Stimulated activated CD8-positive, alpha-beta memory T cell treated with anti-CD3 and anti-CD28 coated beads, Interleukin-12 subunit alpha, Interleukin-12 subunit beta, amount 100 ng/mL, for 4 hours (primary cell): Measurements from ENCODE around the gene PRKAR2B.

Experiments
- DNase-seq: peaks from one replicate; pipeline ENCODE4 v3.0.0-alpha.2; 2020; ENCODE audit warnings: low read depth

PRKAR2B gene

GRCh38 chr7:107044347-107045194 is at the start of gene PRKAR2B:
Gene PRKAR2B (plus strand): TSS chr7:107044705. CDS start chr7:107044908, 203 bp downstream.
- peak; percentile 65 for DNase-seq

- DNase-seq: no peak
Observed at GRCh38 chr7:106994833-106995232, 49.7 kb upstream of the PRKAR2B start.

GRCh38 chr7:106997487-106998271 is 46.8 kb upstream of the PRKAR2B start:
- no peak for DNase-seq

DNA sequence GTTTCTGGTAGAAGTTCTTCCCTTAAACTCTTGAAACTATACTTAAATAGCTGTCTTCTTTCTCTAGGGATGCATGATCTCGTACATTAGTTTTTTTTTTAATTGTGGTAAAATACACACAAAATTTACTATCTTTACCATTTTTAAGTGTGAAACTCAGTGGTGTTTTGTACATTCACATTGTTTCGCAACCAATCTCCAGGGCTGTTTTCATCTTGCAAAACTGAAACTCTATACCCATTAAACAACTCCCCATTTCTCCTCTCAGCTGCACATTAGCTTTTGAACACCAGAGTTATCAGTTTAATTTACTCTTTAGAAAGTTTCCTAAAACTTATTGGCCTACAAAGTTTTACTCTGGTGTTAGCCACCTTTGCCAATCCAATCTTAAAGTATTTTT is 45.5 kb upstream of the PRKAR2B start:
- DNase-seq: no peak

- no peak for DNase-seq
Observed at GRCh38 chr7:107001490-107001889, 43.0 kb upstream of the PRKAR2B start.

GRCh38 chr7:107002126-107002525 is 42.4 kb upstream of the PRKAR2B start:
- no peak for DNase-seq

- no peak for DNase-seq
Observed at GRCh38 chr7:107002529-107002998, 41.9 kb upstream of the PRKAR2B start.

- no peak for DNase-seq
Observed at GRCh38 chr7:107007007-107007891, 37.3 kb upstream of the PRKAR2B start.

GRCh38 chr7:107007892-107008287 is 36.6 kb upstream of the PRKAR2B start:
- no peak for DNase-seq

DNA sequence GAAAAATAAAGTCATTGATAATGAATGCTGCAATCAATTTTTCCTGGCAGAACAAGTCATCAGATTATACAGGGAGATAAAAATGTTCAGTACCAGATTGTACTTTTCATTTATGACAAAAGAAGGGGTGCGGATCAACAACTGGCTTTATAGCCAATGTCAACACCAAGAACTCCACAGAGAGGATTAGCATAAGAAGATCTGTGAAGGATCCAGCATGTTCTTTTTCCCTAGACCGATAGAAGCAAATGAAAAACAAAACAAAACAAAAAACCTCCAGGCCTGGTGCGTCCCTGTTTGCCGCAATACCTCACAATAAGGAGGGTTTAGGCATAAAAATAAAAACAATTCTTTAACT is 34.7 kb upstream of the PRKAR2B start:
- no peak for DNase-seq

GRCh38 chr7:107012691-107013090 is 31.8 kb upstream of the PRKAR2B start:
- no peak for DNase-seq

DNA sequence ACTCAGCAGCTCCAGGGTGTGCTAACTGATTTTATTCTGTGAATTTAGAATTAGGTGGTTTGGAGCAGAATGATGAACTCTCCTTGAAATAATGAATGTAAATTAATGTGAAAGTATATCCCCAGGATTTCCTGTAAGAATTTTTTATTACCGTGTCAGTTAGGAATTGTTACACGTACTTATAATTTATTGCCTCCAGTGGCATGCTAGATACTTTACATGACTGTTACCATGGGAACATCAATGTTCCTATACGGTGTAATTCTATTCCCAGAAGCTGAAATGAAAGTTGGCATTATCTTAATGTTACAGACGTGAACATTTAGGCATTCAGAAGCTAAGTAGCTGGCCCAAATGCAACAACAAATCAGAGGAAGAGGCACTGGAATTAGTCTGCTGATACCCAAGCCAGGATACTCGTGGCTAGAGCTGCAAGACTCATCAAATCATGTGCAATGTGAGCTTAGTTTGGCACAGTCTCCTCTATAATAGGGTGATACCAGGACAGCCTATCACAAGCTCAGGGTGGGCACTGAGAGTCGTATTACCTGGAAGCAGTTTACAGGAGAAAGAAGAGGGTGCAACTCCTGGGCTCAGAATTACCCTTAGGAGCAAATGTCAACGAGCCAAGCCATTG is 30.0 kb upstream of the PRKAR2B start:
- DNase-seq: no peak

GRCh38 chr7:107016312-107016711 is 28.2 kb upstream of the PRKAR2B start:
- no peak for DNase-seq

DNA sequence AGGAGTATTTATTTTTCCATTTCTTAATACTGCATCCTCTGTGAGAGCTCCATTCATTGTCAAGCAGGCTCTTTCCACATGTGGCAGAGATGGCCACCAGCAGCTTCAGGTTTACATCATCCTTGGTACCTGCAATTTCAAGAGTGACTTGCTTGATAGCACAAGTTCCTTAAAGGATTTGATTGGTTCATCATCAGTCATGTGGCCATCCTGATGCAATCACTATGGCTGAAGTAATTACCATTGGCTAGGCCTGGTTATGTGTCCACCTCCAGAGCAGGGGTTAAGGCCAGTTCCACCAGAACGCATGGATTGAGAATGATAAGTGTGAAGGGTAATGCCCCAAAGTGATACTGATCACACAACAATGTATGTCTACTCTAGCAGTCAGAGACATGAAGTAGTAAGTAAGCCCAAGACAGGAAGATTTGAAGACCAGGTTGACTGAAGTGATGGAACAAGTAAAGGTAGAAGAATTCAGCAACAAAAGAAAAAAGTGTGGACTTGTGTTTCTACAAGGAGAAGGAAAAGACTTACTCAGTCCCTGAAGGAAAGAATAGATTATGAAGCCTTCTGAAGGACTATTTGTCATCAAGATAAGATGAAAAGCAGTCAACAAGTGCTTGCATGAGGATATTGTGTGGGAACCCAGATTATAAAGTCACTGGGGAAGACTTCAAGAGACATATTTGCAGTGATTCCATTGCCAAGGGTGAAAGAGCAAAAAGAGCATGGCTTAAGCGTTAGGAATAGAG is 26.4 kb upstream of the PRKAR2B start:
- DNase-seq: no peak

GRCh38 chr7:107020400-107020799 is 24.1 kb upstream of the PRKAR2B start:
- DNase-seq: no peak

DNA sequence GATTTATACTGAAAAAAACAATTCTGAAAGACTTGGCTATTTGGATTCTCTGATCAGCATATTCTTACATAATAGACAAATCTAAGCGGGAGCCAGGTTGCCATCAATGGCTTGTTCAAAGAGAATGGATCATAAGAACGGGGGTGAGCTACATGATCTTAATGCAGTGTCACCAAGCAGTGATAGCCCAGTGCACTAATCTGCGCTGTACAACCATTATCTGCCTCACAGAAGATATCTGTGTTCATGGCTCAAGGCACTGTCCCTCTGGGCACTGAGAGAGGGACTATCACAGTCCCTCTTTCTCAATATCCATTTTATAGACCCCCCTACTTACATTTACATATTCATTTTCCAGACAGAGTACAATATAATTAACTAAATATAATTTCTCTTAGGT is 22.9 kb upstream of the PRKAR2B start:
- DNase-seq: no peak

GRCh38 chr7:107023522-107024151 is 20.9 kb upstream of the PRKAR2B start:
- DNase-seq: no peak

DNA sequence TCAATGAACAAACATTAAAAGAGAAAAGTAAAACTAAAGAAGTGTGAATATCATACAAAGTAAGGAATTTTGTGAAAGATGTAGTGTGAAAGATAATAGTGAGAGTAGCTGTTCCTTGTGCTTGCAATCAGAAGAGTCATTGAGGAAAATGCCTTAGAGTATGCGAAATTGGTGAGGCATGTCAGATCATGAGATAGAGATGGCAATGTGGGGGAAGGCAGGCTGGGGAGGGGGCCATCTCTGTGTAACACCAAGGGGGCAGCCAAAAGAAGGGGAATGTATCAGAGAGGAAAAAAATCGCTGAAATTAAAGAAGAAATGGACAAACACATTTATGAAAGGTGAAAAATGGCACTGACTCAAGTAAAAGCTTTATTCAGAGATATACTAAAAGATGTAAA is 19.6 kb upstream of the PRKAR2B start:
- no peak for DNase-seq

- DNase-seq: no peak
Observed at GRCh38 chr7:107025449-107026103, 18.9 kb upstream of the PRKAR2B start.

GRCh38 chr7:107026166-107026565 is 18.3 kb upstream of the PRKAR2B start:
- DNase-seq: no peak
